HL-60 (cell line): ENCODE results near the gene AGAP1.

Experiments
- CTCF ChIP-seq: IDR thresholded peaks from one replicate; pipeline ENCODE4 v1.5.1; 2011; ENCODE audit warnings: low read length, control low read depth, inconsistent platforms; ENCODE audit not compliant: insufficient read depth
- POLR2AphosphoS5 ChIP-seq: IDR thresholded peaks from 2 replicates; pipeline ENCODE4 v1.6.1; 2012; ENCODE audit warnings: low read depth
- SPI1 ChIP-seq: IDR thresholded peaks from 2 replicates; pipeline ENCODE4 v1.6.1; 2012; ENCODE audit warnings: low read depth, mild to moderate bottlenecking, borderline replicate concordance

DNA sequence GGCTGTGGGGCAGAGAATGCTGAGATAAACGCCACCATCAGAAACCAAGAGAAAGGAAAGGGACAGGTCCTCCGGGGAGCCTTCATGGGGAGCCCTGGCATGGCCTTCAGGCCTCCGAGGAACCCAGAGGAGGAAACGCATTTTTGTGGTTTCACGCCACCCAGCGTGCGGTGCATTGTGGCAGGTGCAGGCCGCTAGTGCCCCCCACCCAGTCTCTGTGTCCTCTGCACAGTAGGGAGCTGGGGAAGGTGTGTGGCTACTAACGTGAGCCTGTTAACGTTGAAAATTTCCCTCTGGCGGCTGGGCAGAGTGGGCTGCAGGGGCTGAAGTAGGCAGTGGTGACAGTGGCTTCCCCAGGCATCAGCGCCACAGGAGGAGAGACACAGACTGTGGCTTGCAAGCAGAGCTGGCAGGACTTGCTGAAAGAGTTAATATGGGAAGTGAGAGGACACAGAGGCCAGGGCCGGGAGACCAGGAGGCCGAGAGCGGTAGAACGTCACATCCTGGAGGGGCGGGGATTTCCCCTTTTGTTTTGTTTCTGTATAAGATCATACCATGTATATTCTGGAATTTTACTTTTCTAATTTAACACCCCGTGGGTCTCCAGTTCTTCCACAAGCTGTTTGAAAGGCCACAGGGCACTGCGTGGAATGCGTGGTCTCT, 507.5 kb downstream of the AGAP1 start:
- TF ChIP-seq SPI1 (no peak), CTCF (no peak), POLR2AphosphoS5 (no peak)
